HepG2 (cell line): ENCODE measurements around the gene ACADSB. TPM values are rescaled to one million over a fixed set of nuclear protein-coding genes. Genes with fewer than 3 reads are reported as not detected.

Source experiments
- ATF7 ChIP-seq, 2 experiments: fragments of 450-650 bp in 1 of 2; sonication (generic) in 1 of 2; formaldehyde crosslinking in 1 of 2; IDR thresholded peaks; 2 replicates each; pipeline versions ENCODE4 v1.4.0 to v1.6.1; 2016 to 2020; ENCODE audit warnings: antibody characterized with exemption in 1 of 2, mild to moderate bottlenecking in 1 of 2, missing genetic modification reagents in 1 of 2
- CCDC6 ChIP-seq: sonication (generic); formaldehyde crosslinking; IDR thresholded peaks from 2 replicates; pipeline ENCODE4 v1.8.1; 2022; ENCODE audit warnings: mild to moderate bottlenecking, missing genetic modification reagents, moderate library complexity
- KDM4B ChIP-seq: sonication (generic); formaldehyde crosslinking; IDR thresholded peaks from 2 replicates; pipeline ENCODE4 v1.4.0; 2020; ENCODE audit warnings: missing genetic modification reagents
- MYNN ChIP-seq: sonication (generic); formaldehyde crosslinking; IDR thresholded peaks from 2 replicates; pipeline ENCODE4 v1.4.0; 2020; ENCODE audit warnings: mild to moderate bottlenecking, low read depth, missing genetic modification reagents
- TRIM24 ChIP-seq: sonication (generic); formaldehyde crosslinking; IDR thresholded peaks from 2 replicates; pipeline ENCODE4 v1.8.0; 2022; ENCODE audit warnings: mild to moderate bottlenecking, missing genetic modification reagents
- polyA plus RNA-seq, 8 experiments: library from polyadenylated mRNA; depleted of rRNA in 3 of 8; stranded (reverse) in 7 of 8; unstranded in 1 of 8; fragments of >200 nt; fragmentation: Illumina TruSeq in 4 of 8; extraction: Trizol in 4 of 8; gene quantifications; 2 replicates each; pipeline versions ENCODE4 v1.2.1 to v1.2.3, GENCODE V29; 2011 to 2016; ENCODE audit warnings: low read depth in 4 of 8, missing spikeins in 1 of 8, mixed read lengths in 1 of 8; ENCODE audit not compliant: insufficient read depth in 1 of 8
- total RNA-seq, 5 experiments: library from RNA; depleted of rRNA; stranded (reverse); fragments of >200 nt; fragmentation: Illumina TruSeq; extraction: Trizol; gene quantifications; 2 replicates each; pipeline ENCODE4 v1.2.3, GENCODE V29; 2016; ENCODE audit warnings: low read depth in 1 of 5
- TF ChIP-seq, protein P1 (sequence below): sonication (generic); formaldehyde crosslinking; IDR thresholded peaks from 2 replicates; pipeline ENCODE4 v1.5.0; 2020; ENCODE audit warnings: missing genetic modification reagents
- TF ChIP-seq, protein P2 (sequence below): sonication (generic); formaldehyde crosslinking; IDR thresholded peaks from 2 replicates; pipeline ENCODE4 v1.4.0; 2020; ENCODE audit warnings: low read depth, mild to moderate bottlenecking, missing genetic modification reagents
- TF ChIP-seq, protein P3 (sequence below): sonication (generic); formaldehyde crosslinking; IDR thresholded peaks from 2 replicates; pipeline ENCODE4 v1.4.0; 2020; ENCODE audit warnings: missing genetic modification reagents

ACADSB gene
- total and polyA plus RNA-seq, 2 of the 13 experiments (the other 11 are each of a cell fraction or from before 2014, with no cell fraction given), result 80.0 to 87.6 TPM

DNA sequence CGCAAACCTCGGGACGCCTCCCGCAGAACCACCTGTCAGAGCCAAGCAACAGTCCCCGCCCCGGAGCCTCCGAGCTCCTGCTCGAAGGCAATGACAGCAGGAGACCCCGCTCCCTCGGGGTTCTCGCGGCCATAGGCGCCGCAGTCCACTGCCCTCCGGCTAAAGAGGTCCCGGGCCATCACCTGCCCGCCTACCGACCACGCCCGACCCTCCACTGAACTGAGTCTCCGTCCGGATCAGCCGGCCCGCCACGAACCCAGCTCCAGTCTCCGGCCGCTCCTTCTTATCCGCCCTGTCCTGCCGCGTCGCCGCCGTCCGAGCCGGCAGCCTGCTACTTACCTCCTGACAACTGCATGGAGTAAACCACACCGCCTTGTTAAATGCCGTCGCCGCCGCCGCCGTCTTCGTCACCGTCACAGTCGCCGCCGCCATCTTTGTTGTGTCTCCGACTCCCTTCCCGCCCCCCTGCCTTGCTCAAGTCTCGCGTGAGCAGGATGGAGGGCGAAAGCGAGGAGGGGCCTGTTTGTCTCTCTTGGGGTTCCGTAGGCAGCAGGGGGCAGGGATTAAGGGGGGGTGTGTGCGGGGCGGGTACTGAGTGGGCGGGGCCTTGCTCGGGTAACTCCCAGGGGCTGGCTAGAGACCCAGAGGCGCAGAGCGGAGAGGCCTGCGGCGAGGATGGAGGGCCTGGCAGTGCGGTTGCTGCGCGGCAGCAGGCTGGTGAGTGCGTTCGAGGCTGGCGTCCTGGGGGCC, at the start of gene ACADSB, which contains the start of gene IKZF5 (continued):
- TF ChIP-seq, protein P1, sequence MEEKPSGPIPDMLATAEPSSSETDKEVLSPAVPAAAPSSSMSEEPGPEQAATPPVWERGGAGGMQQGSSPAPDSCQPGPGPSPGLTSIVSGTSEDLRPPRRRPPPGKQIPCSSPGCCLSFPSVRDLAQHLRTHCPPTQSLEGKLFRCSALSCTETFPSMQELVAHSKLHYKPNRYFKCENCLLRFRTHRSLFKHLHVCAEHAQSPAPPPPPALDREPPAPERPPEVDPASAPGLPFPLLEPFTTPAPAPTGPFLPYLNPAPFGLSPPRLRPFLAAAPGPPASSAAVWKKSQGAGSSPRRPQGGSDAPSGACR, result peak; percentile 70
- TF ChIP-seq, protein P2, sequence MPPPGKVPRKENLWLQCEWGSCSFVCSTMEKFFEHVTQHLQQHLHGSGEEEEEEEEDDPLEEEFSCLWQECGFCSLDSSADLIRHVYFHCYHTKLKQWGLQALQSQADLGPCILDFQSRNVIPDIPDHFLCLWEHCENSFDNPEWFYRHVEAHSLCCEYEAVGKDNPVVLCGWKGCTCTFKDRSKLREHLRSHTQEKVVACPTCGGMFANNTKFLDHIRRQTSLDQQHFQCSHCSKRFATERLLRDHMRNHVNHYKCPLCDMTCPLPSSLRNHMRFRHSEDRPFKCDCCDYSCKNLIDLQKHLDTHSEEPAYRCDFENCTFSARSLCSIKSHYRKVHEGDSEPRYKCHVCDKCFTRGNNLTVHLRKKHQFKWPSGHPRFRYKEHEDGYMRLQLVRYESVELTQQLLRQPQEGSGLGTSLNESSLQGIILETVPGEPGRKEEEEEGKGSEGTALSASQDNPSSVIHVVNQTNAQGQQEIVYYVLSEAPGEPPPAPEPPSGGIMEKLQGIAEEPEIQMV, result no peak
- TF ChIP-seq MYNN (no peak), CCDC6 (CRISPR knock-in tag) (peak; percentile 58; the same call in 1 of the 2 replicates), TRIM24 (CRISPR knock-in tag) (no peak), ATF7 (IDR thresholded peaks at IDR 0.05) (no peak), ATF7 (CRISPR knock-in tag; IDR thresholded peaks at IDR 0.05) (no peak; the same call in 1 of the 2 replicates), KDM4B (0 out of 2 replicates have a peak, but pooled peaks have one; percentile 4)
- TF ChIP-seq, protein P3, sequence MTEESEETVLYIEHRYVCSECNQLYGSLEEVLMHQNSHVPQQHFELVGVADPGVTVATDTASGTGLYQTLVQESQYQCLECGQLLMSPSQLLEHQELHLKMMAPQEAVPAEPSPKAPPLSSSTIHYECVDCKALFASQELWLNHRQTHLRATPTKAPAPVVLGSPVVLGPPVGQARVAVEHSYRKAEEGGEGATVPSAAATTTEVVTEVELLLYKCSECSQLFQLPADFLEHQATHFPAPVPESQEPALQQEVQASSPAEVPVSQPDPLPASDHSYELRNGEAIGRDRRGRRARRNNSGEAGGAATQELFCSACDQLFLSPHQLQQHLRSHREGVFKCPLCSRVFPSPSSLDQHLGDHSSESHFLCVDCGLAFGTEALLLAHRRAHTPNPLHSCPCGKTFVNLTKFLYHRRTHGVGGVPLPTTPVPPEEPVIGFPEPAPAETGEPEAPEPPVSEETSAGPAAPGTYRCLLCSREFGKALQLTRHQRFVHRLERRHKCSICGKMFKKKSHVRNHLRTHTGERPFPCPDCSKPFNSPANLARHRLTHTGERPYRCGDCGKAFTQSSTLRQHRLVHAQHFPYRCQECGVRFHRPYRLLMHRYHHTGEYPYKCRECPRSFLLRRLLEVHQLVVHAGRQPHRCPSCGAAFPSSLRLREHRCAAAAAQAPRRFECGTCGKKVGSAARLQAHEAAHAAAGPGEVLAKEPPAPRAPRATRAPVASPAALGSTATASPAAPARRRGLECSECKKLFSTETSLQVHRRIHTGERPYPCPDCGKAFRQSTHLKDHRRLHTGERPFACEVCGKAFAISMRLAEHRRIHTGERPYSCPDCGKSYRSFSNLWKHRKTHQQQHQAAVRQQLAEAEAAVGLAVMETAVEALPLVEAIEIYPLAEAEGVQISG (CRISPR knock-in tag), result peak; percentile 71; the same call in 1 of the 2 replicates
